ENCODE results near the gene ERC1. TPM values are rescaled to one million over a fixed set of nuclear protein-coding genes. Genes with fewer than 3 reads are reported as not detected.

Gene ERC1
- total RNA-seq, 1 donor from 2014 or later: 82.2 TPM

GRCh38 chr12:1157046-1157445 is 166.0 kb downstream of the ERC1 start:
- H3K4me3 Mint-ChIP-seq (ENCODE audit: unreplicated experiment): no peak overlapping the region
- no peak for DNase-seq
- no peaks in the 10 kb centered on the region for H3K27me3 Mint-ChIP-seq (ENCODE audit: unreplicated experiment)
- H3K36me3 Mint-ChIP-seq (ENCODE audit: unreplicated experiment): no peaks in the 10 kb centered on the region
- H3K9me3 Mint-ChIP-seq (ENCODE audit: unreplicated experiment): no peaks in the 10 kb centered on the region
- no peak for TF ChIP-seq CTCF (IDR thresholded peaks at IDR 0.05; ENCODE audit: partially characterized antibody, unreplicated experiment)
- H3K4me1 Mint-ChIP-seq (ENCODE audit: low read depth, unreplicated experiment): peaks cover 2% of the 10 kb centered on the region
- no peak overlapping the region for H3K27ac Mint-ChIP-seq (ENCODE audit: unreplicated experiment)

GRCh38 chr12:1161197-1161596 is 170.2 kb downstream of the ERC1 start:
- Mint-ChIP-seq H3K36me3 (ENCODE audit: unreplicated experiment) (peaks cover 1% of the 10 kb centered on the region), H3K4me1 (ENCODE audit: low read depth, unreplicated experiment) (peaks cover 4% of the 10 kb centered on the region), H3K27ac (ENCODE audit: unreplicated experiment) (no peak overlapping the region), H3K4me3 (ENCODE audit: unreplicated experiment) (no peak overlapping the region), H3K27me3 (ENCODE audit: unreplicated experiment) (no peaks in the 10 kb centered on the region), H3K9me3 (ENCODE audit: unreplicated experiment) (no peaks in the 10 kb centered on the region)
- DNase-seq: no peak
- TF ChIP-seq CTCF (IDR thresholded peaks at IDR 0.05; ENCODE audit: partially characterized antibody, unreplicated experiment): no peak

- Mint-ChIP-seq H3K9me3 (ENCODE audit: unreplicated experiment) (no peaks in the 10 kb centered on the region), H3K4me3 (ENCODE audit: unreplicated experiment) (no peak overlapping the region), H3K4me1 (ENCODE audit: low read depth, unreplicated experiment) (peaks cover 4% of the 10 kb centered on the region), H3K27me3 (ENCODE audit: unreplicated experiment) (no peaks in the 10 kb centered on the region), H3K27ac (ENCODE audit: unreplicated experiment) (peak overlapping the region; percentile 30), H3K36me3 (ENCODE audit: unreplicated experiment) (peaks cover 4% of the 10 kb centered on the region)
- DNase-seq: no peak
- TF ChIP-seq CTCF (IDR thresholded peaks at IDR 0.05; ENCODE audit: partially characterized antibody, unreplicated experiment): no peak
Observed at GRCh38 chr12:1162081-1162760, 171.2 kb downstream of the ERC1 start.

- Mint-ChIP-seq H3K4me3 (ENCODE audit: unreplicated experiment) (no peak overlapping the region), H3K27me3 (ENCODE audit: unreplicated experiment) (no peaks in the 10 kb centered on the region), H3K27ac (ENCODE audit: unreplicated experiment) (no peak overlapping the region), H3K4me1 (ENCODE audit: low read depth, unreplicated experiment) (peaks cover 17% of the 10 kb centered on the region), H3K9me3 (ENCODE audit: unreplicated experiment) (no peaks in the 10 kb centered on the region), H3K36me3 (ENCODE audit: unreplicated experiment) (peaks cover 4% of the 10 kb centered on the region)
- TF ChIP-seq CTCF (IDR thresholded peaks at IDR 0.05; ENCODE audit: partially characterized antibody, unreplicated experiment): no peak
- DNase-seq: no peak
Observed at GRCh38 chr12:1167784-1168183, 176.8 kb downstream of the ERC1 start.

- no peak for DNase-seq
- H3K27ac Mint-ChIP-seq (ENCODE audit: unreplicated experiment): no peak overlapping the region
- H3K36me3 Mint-ChIP-seq (ENCODE audit: unreplicated experiment): peaks cover 4% of the 10 kb centered on the region
- peaks cover 2% of the 10 kb centered on the region for H3K9me3 Mint-ChIP-seq (ENCODE audit: unreplicated experiment)
- no peak overlapping the region for H3K4me3 Mint-ChIP-seq (ENCODE audit: unreplicated experiment)
- no peak for TF ChIP-seq CTCF (IDR thresholded peaks at IDR 0.05; ENCODE audit: partially characterized antibody, unreplicated experiment)
- H3K4me1 Mint-ChIP-seq (ENCODE audit: low read depth, unreplicated experiment): peaks cover 30% of the 10 kb centered on the region
- H3K27me3 Mint-ChIP-seq (ENCODE audit: unreplicated experiment): peaks cover 5% of the 10 kb centered on the region
Observed at GRCh38 chr12:1170411-1170810, 179.4 kb downstream of the ERC1 start.

Measured in glutamatergic neuron (in vitro differentiated cells).